ENCODE measurements around the gene DCAF12.
A peak's percentile ranks its signal among the peaks of the same experiment; 100 is the strongest.

The DCAF12 gene

GRCh38 chr9:34048727-34049629 lies 77.5 kb downstream of the DCAF12 start, which contains the start of gene UBAP2 (continued):
- peak; percentile 93 for TF ChIP-seq ZNF394 (tag by site-specific recombination; IDR thresholded peaks at IDR 0.05; ENCODE audit: borderline replicate concordance)
- TF ChIP-seq ZNF473 (tag by site-specific recombination; IDR thresholded peaks at IDR 0.05), result no peak
- no peak for TF ChIP-seq ZNF37A (tag by site-specific recombination; IDR thresholded peaks at IDR 0.05)
- TF ChIP-seq ZNF24 (tag by site-specific recombination; IDR thresholded peaks at IDR 0.05), result no peak; the same call in 1 of the 2 replicates
- no peak for TF ChIP-seq ZNF626 (tag by site-specific recombination; IDR thresholded peaks at IDR 0.05)
- no peak for TF ChIP-seq ZNF701 (tag by site-specific recombination; IDR thresholded peaks at IDR 0.05)
- TF ChIP-seq ZNF335 (tag by site-specific recombination; conservative IDR thresholded peaks at IDR 0.05), result peak; percentile 89
- TF ChIP-seq ZNF433 (tag by site-specific recombination; IDR thresholded peaks at IDR 0.05; ENCODE audit: low read depth), result 0 out of 2 replicates have a peak, but pooled peaks have one; percentile 13
- no peak; the same call in 1 of the 2 replicates for TF ChIP-seq KLF17 (tag by site-specific recombination; IDR thresholded peaks at IDR 0.05)
- no peak for TF ChIP-seq ZNF16 (tag by site-specific recombination; IDR thresholded peaks at IDR 0.05; ENCODE audit: low read depth)
- TF ChIP-seq ZNF426 (tag by site-specific recombination; IDR thresholded peaks at IDR 0.05), result no peak
- TF ChIP-seq ELK4 (IDR thresholded peaks at IDR 0.05; ENCODE audit: borderline replicate concordance, low read depth, low read length), result no peak
- TF ChIP-seq IKZF3 (tag by site-specific recombination; IDR thresholded peaks at IDR 0.05), result peak; percentile 66; the same call in 1 of the 2 replicates
- no peak for TF ChIP-seq ZNF23 (tag by site-specific recombination; IDR thresholded peaks at IDR 0.05; ENCODE audit: borderline replicate concordance)
- no peak for TF ChIP-seq ZNF133 (tag by site-specific recombination; IDR thresholded peaks at IDR 0.05)
- no peak for TF ChIP-seq ZNF292 (tag by site-specific recombination; IDR thresholded peaks at IDR 0.05; ENCODE audit: borderline replicate concordance, low read depth)
- no peak for TF ChIP-seq PRDM6 (tag by site-specific recombination; IDR thresholded peaks at IDR 0.05)
- peak; percentile 96 for TF ChIP-seq ZNF76 (tag by site-specific recombination; IDR thresholded peaks at IDR 0.05; ENCODE audit: borderline replicate concordance, low read depth)
- peak; percentile 89 for TF ChIP-seq ZNF560 (tag by site-specific recombination; IDR thresholded peaks at IDR 0.05; ENCODE audit: borderline replicate concordance)
- TF ChIP-seq ZNF354C (tag by site-specific recombination; IDR thresholded peaks at IDR 0.05; ENCODE audit: borderline replicate concordance, low read depth), result no peak
- TF ChIP-seq ZSCAN5A (tag by site-specific recombination; IDR thresholded peaks at IDR 0.05), result no peak
- TF ChIP-seq ZNF843 (tag by site-specific recombination; IDR thresholded peaks at IDR 0.05), result peak; percentile 56; the same call in 1 of the 2 replicates
- TF ChIP-seq SP7 (tag by site-specific recombination; IDR thresholded peaks at IDR 0.05), result peak; percentile 54
- peak; percentile 99 for TF ChIP-seq GLIS2 (tag by site-specific recombination; IDR thresholded peaks at IDR 0.05)
- TF ChIP-seq ZNF398 (tag by site-specific recombination; IDR thresholded peaks at IDR 0.05), result no peak
- 0 out of 2 replicates have a peak, but pooled peaks have one; percentile 41 for TF ChIP-seq KLF7 (tag by site-specific recombination; IDR thresholded peaks at IDR 0.05; ENCODE audit: borderline replicate concordance)
- no peak for TF ChIP-seq ZNF239 (tag by site-specific recombination; IDR thresholded peaks at IDR 0.05)
- TF ChIP-seq REPIN1 (tag by site-specific recombination; IDR thresholded peaks at IDR 0.05; ENCODE audit: low read depth), result no peak
- TF ChIP-seq ZNF530 (tag by site-specific recombination; IDR thresholded peaks at IDR 0.05; ENCODE audit: low read depth), result no peak
- no peak for TF ChIP-seq ZNF785 (tag by site-specific recombination; IDR thresholded peaks at IDR 0.05)
- TF ChIP-seq ZNF223 (tag by site-specific recombination; IDR thresholded peaks at IDR 0.05), result no peak
